T-helper 9 cell (primary cell): ENCODE measurements around the gene HORMAD2.
"Not testable (repeated sequence)": the region's sequence is repeated elsewhere in the genome, so short reads cannot be mapped to it uniquely, and the experiment has no call there.

Source experiments
- DNase-seq: peaks from one replicate; pipeline ENCODE4 v3.0.0-alpha.2; 2020

Gene HORMAD2

DNA sequence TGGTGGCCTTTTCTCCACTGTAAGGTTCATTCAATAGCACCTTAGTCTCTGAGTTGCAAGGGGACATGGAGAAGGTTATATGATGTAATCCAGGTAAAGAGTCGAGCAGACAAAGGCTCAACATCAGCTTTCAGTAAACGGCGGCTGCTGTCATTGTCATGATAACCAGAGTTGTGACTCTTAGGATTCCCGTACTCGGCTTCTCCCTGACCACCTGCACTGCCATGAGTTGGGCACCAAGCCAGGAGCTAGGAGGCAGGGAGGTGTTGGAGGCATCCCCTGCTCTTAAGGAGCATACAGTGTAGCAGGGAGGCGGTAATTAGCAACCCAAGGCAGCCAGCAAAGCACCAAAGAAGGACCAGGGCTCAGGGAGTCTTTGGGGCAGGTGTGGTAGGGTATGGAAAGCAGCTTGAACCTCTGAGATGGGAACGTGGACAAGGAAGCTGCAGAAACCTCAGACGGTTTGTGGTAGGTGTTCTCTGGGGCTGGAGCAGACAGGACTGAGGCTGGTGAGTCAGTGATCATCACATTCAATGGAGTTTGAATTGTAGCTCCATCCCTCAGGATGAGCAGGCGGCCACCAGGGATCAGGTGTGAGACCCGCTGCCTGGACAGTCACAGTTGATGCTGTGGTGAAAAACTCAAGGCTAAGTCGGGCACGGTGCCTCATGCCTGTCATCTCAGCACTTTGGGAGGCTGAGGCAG is 134.6 kb downstream of the HORMAD2 start:
- no peak for DNase-seq

DNA sequence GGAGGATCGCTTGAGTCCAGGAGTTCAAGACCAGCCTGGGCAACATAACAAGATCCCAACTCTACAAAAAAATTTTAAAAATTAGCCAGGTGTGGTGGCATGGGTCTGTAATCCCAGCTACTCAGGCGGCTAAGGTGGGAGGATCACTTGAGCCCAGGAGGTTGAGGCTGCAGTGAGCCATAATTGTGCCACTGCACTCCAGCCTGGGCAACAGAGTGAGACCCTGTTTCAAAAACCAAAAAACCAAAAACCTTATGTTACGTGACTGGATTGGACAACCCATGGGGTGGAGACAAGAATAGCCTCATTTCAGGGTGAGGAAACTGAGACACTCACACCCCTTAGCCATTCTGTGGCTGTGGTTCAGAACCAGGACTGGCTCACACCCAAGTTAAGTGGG is 136.0 kb downstream of the HORMAD2 start:
- not testable (repeated sequence) for DNase-seq

DNA sequence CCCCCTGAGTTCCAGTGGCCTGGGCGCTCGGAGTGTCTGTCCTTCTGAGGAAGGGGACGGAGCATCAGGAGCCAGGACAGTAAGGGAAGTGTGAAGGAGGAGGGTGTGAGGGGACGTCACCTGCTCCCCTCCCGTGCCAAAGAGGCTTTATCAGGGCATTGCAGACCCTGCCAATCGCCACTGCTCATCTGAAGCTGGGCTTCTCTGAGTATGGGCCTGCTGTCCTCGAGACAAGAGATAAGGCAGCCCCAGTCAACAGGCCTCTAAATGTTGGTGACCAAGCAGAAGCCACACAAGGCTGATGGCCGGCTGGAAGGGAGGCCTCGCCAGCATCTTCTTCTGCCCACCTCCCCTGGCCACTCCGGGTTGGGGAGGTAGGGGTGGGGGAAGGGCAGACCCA is 136.4 kb downstream of the HORMAD2 start:
- no peak for DNase-seq

DNA sequence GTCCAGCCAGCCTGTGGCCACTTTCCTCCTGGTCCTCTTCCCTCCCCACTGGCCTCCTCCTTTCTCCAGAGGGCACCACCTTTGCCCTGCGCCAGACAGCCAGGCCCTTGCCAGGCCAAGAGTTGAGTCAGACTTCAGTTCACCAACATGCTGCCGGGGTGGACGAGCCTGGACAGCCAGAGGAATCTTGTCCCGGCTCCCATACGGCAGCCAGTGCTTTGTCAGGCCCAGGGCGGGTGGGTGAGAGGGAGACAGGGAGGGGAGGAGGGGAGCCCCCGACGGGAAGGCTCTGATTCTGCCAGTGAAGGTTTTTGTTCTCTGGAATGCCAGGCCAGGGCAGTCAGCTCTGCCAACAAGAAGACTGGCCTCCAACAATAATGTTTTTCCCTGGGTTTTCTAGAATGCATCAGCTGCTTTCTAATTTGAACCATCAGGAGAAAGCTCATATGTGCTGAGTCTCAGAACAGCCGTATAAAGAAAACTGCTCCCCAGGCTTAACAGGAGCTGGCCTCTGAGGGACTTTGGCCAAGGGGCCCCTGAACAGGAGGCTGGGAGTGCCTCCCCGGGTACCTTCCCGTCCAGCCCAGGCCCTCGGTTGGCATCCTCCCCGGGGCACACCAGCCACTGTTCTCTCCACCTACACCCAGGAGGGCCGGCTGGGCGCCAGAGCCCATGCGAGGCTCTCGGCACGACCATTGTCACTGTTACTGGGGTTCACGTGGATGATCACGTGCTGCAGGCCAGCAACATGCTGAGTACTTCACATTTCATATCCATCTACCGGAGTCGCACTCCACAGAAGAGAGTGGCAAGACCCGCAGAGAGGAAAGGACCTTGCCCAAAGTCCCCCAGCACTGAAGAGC is 137.7 kb downstream of the HORMAD2 start:
- DNase-seq, result no peak

DNA sequence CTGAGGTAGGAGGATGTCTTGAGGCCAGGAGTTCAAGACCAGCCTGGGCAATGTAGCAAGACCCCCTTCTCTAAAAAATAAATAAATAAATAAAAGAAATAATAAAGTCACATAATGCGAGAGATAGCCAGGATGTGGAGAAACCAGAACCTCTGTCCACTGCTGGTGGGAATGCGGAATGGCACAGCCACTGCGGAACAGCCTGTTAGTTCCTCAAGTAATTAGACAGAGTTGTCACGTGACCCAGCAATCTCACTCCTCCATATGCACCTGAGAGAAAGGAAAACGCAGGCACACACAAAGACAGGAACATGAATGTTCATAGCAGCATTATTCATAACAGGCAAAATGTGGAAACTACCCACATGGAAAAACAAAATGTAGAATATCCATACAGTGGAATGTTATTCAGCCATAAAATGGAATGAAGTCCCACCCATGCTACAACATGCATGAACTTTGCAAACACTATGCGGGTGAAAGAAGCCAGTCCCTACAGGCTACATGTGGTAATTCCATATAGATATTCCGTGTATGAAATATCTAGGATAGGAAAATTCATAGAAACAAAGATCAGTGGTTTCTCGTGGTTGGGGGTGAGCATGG is 138.9 kb downstream of the HORMAD2 start:
- no peak for DNase-seq

DNA sequence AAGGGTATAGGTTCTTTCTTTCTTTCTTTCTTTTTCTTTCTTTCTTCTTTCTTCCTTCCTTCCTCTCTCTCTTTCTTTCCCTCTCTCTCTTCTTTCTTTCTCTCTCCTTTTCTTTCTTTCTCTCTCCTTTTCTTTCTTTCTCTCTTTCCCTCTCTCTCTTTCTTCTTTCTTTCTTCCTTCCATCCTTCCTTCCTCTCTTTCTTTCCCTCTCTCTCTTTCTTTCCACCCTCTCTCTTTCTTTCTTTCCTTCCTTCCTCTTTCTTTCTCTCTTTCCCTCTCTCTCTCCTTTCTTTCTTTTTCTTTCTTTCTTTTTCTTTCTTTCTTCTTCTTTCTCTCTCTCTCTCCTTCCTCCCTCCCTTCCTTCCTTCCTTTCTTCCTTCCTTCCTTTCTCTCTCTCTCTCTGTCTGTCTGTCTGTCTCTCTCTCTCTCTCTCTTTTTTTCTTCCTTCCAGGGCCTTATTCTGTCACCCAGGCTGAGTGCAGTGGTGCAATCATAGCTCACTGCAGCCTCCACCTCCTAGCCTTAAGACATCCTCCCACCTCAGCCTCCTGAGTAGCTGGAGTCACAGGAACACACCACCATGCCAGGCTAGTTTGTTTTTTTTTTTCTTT is 139.5 kb downstream of the HORMAD2 start:
- DNase-seq, result no peak

DNA sequence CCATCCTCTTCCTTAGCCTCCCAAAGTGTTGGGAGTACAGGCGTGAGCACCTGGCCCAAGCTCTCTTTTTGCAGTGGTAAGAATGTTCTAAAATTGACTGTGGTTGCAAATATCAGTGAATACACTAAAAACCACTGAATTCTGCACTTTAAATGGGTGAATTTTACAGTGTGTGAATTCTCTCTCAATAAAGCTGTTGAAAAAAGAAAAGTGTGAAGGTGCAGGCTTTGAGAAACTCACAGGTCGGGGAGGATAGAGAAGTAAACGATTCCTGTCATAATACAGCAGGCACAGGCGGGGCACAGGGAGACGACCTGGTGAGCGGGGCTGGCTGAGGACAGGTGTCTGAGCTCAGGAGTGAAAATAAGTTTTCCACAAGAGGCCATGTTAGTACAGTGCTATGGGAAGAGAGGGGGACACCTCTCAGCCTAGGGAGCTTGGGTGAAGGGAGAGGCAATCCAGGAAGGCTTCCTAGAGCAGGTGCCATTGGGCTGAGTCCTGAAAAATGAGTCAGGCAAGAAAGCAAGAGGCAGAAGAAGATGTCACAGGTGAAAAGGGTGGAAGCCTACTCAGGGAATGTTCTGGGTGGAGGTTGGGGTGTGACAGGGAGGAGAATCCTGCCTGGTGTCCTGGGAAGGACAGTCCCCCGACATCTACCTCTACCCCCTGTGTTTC is 140.2 kb downstream of the HORMAD2 start:
- DNase-seq, result no peak

DNA sequence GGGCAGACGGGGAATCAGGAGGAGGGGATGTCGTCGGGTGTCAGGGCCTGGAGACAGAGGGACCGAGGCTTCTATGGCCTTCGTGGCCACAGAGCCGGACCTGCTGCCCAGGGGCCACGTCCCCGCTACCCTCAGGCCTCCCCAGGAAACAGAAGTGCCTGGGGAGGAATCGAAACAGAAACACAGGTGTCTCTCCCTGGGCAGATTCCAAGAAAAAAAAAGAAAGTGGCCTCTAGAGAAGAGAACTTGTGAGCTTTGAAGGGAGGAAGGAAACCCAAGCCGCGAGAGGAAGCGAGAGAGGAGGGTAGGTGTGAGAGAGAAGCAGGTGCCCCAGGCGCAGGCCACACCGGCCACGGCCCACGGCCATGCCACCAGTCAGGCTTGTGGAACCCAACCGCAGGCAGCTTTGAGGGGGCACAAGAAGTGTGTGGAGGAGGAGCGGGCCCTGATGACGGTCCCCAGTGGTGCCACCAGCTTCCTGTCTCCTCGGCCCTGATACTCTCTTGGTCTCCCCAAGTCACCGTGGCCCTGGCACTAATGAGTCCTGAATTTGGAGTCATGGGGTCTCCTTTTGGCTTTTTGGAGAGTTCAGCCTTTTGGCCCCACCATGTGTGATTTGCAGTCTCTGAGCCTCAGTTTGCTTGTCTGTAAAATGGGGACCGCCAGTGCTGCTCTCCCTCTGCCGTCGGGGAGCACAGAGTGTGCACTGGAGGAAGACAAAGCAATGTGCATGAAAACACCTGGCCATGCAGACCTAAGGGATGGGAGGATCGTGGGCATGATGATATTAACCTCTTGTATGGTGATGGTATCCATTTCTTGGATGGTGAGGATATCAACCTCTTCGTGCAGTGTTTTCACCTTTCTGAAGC is 141.1 kb downstream of the HORMAD2 start:
- DNase-seq, result peak; percentile 33

DNA sequence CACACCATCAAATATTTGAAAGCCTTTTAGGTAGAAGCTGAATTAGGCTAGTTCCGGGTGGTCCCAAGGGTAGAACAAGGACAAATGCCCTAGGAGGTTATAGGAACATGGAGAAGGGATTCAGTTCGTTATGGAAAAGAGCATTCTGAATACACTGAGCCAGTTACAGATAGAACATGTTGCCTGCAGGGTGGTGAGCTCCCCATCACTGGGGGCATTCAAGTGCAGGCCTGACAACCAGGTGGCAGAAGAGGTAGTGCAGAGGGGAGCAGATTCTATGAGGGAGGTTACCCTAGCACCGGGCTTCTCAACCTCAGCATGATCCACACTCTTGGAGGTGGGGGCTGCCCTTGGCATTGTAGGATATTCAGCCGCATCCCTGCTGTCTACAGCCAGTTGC is 142.1 kb downstream of the HORMAD2 start:
- no peak for DNase-seq

DNA sequence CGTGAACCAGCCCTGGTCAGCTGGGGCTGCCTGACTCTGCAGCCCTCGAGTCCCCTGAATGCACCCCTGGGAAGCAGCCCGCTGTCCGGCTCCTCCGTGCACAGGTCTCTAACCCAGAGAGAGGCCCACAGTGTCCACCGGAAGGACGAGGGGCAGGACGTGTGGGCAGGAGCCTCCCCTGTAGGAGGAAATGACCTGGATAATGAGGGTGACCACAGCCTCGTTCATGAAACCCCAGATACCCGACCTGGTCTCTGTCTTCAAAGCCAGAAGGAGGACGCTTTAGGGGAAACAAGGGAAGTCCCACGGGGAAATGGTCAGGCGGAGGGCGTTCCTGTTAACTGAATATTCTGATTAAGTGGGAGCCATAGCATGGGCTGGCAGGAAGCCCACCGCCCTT is 143.0 kb downstream of the HORMAD2 start:
- no peak for DNase-seq

DNA sequence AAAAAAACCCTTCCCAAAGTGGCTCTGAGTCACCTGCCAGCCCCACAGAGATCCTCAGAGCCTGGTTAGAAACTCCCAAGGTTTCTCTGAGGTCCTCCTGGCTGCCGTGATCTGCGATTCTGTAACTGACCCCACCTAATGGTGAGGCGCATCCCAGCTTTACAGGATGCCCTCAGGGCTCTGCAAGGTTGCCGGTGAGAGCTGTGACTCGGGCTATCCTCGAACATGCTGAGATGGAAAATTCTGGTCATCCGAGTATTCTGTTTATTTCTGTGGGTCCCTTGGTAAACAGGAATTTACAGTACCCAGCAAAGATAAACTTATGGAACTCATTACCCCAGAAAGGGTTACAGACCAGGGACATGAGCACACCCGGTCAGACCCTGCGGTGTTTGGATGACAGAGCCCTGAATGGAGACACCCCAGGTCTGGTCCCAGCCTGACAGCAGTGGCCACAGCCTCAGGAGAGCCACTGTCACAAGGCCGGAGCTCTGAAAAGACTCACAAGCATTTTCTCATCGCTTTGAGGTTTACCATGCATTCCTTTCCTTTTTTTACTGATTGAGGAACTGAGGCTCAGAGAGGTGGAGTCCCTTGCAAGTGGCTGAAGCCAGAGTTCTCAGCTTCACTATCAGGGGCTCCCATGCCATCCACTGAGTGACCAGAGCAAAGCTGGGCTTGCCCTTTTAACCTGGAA is 144.0 kb downstream of the HORMAD2 start:
- no peak for DNase-seq

DNA sequence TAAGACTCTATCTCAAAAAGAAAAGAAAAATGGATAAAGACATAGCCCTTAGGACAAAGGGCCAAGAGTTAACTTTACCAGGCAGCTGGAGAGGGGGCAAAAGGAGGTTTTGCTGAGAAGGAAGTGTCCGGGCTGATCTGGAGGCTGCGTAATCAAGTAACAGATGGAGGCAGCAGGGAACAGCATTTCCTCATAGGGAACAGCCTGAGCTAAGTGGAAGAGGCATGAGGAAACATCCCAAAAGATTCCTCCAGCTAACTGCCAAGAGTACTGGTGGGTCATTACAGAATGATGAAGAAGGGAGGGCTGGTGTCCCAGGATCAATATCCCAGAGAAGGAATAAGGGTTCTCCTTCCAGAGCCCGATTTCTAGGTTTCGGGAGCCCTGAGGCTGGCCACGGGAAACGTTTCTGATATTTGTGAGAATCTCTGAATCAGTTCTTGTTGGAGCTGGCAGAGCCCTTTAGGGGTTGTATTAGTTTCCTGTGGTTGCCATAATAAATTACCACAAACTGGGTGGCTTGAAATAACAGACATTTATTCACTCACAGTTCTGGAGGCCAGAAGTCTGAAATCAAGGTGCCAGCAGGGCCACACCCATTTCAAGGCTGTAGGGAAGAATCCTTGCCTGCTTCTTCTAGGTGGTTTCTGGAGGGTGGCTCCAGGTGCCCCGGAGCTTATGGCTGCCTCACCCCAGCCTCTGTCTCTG is 145.1 kb downstream of the HORMAD2 start:
- no peak for DNase-seq

DNA sequence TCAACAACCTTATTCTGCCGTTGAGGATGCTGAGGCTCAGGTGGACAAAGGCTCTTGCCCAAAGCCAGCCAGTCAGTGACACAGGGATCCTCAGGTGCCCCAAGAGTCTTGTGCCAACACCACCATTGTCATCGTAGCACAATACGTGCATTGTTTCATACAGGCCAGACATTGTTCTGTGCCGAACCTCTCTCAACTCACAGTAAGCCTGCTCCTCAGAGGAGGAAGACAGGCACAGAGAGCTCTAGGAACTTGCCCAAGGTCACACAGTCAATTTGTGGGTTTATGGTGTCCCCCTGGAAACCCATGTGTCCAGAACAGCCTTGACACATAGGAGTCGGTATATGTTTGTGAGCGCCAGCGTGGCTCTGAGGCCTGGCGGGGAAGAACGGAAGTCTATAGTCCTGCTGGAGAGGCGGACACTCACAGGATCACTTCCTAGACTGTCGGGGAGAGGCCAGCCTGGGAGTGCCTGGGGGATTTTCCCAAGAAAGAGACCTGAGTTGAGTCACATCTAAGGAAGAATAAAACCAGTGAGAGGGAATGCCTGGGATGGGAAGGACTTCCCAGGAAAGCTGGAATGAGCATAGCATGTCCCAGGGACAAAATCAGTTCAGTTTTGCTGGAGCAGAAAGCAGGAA is 146.0 kb downstream of the HORMAD2 start:
- no peak for DNase-seq
